Epidermal melanocyte (primary cell): ENCODE data around the gene KLF6.

ENCODE experiments used
- DNase-seq: peaks from one replicate; pipeline ENCODE4 v3.0.0; 2011; ENCODE audit warnings: low spot score; ENCODE audit not compliant: insufficient read length

KLF6 gene

GRCh38 chr10:3774814-3775695 lies 10.0 kb downstream of the KLF6 start:
- no peak for DNase-seq

- no peak for DNase-seq
Measured at GRCh38 chr10:3774018-3774813, 10.8 kb downstream of the KLF6 start.

- no peak for DNase-seq
Measured at GRCh38 chr10:3773460-3774017, 11.5 kb downstream of the KLF6 start.

GRCh38 chr10:3772361-3773171 lies 12.4 kb downstream of the KLF6 start:
- no peak for DNase-seq

GRCh38 chr10:3770611-3771110 lies 14.3 kb downstream of the KLF6 start:
- DNase-seq = no peak

- no peak for DNase-seq
Measured at GRCh38 chr10:3769556-3769955, 15.5 kb downstream of the KLF6 start.

- no peak for DNase-seq
Measured at GRCh38 chr10:3766046-3766756, 18.8 kb downstream of the KLF6 start.

GRCh38 chr10:3765146-3765545 lies 19.9 kb downstream of the KLF6 start:
- DNase-seq = no peak

GRCh38 chr10:3764626-3765112 lies 20.3 kb downstream of the KLF6 start:
- no peak for DNase-seq

GRCh38 chr10:3763852-3764625 lies 21.0 kb downstream of the KLF6 start:
- DNase-seq = no peak

- no peak for DNase-seq
Measured at GRCh38 chr10:3763035-3763456, 22.0 kb downstream of the KLF6 start.

- DNase-seq = no peak
Measured at GRCh38 chr10:3762309-3762708, 22.7 kb downstream of the KLF6 start.

GRCh38 chr10:3761904-3762303 lies 23.1 kb downstream of the KLF6 start:
- DNase-seq = no peak

GRCh38 chr10:3761021-3761686 lies 23.9 kb downstream of the KLF6 start:
- no peak for DNase-seq

- no peak for DNase-seq
Measured at GRCh38 chr10:3760083-3760482, 24.9 kb downstream of the KLF6 start.

GRCh38 chr10:3759397-3759796 lies 25.6 kb downstream of the KLF6 start:
- no peak for DNase-seq

GRCh38 chr10:3758491-3758970 lies 26.5 kb downstream of the KLF6 start:
- no peak for DNase-seq

- no peak for DNase-seq
Measured at GRCh38 chr10:3757638-3758490, 27.1 kb downstream of the KLF6 start.
